CD1c-positive myeloid dendritic cell (primary cell): ENCODE results near the gene LYRM2.
A peak's percentile ranks its signal among the peaks of the same experiment; 100 is the strongest.

Experiments used
- DNase-seq: peaks from one replicate; pipeline ENCODE4 v3.0.0-alpha.2; 2016; ENCODE audit errors: extremely low spot score

Gene LYRM2

GRCh38 chr6:89638320-89639195 is at the start of gene LYRM2:
LYRM2 (minus strand) TSS chr6:89638747; CDS start chr6:89638716, 31 bp downstream.
- peak; percentile 96 for DNase-seq

- DNase-seq: no peak
These were observed 49.8 kb upstream of the LYRM2 start for GRCh38 chr6:89688328-89688727.

GRCh38 chr6:89685311-89685710 is 46.8 kb upstream of the LYRM2 start:
- DNase-seq: no peak

- no peak for DNase-seq
These were observed 44.4 kb upstream of the LYRM2 start for GRCh38 chr6:89682991-89683390.

- no peak for DNase-seq
These were observed 43.5 kb upstream of the LYRM2 start for GRCh38 chr6:89681983-89682564.

GRCh38 chr6:89680551-89680950 is 42.0 kb upstream of the LYRM2 start:
- no peak for DNase-seq

- no peak for DNase-seq
These were observed 41.6 kb upstream of the LYRM2 start for GRCh38 chr6:89680150-89680549.

- DNase-seq: no peak
These were observed 40.9 kb upstream of the LYRM2 start for GRCh38 chr6:89679215-89680120.

- no peak for DNase-seq
These were observed 40.0 kb upstream of the LYRM2 start for GRCh38 chr6:89678531-89678930.

- no peak for DNase-seq
These were observed 37.6 kb upstream of the LYRM2 start for GRCh38 chr6:89675949-89676748.

GRCh38 chr6:89670935-89671565 is 32.5 kb upstream of the LYRM2 start:
- no peak for DNase-seq

- no peak for DNase-seq
These were observed 30.5 kb upstream of the LYRM2 start for GRCh38 chr6:89669002-89669401.

GRCh38 chr6:89667872-89668556 is 29.5 kb upstream of the LYRM2 start:
- DNase-seq: no peak

- DNase-seq: no peak
These were observed 24.2 kb upstream of the LYRM2 start for GRCh38 chr6:89662659-89663223.

- no peak for DNase-seq
These were observed 23.0 kb upstream of the LYRM2 start for GRCh38 chr6:89661559-89661958.

- no peak for DNase-seq
These were observed 22.4 kb upstream of the LYRM2 start for GRCh38 chr6:89660981-89661380.

- no peak for DNase-seq
These were observed 19.1 kb upstream of the LYRM2 start for GRCh38 chr6:89657445-89658158.

- DNase-seq: no peak
These were observed 16.6 kb upstream of the LYRM2 start for GRCh38 chr6:89655122-89655521.

- no peak for DNase-seq
These were observed 12.0 kb upstream of the LYRM2 start for GRCh38 chr6:89650579-89650978.
